Measurements from ENCODE around the gene CFAP57.
A peak's percentile ranks its signal among the peaks of the same experiment; 100 is the strongest.
"Not testable (repeated sequence)": the region's sequence is repeated elsewhere in the genome, so short reads cannot be mapped to it uniquely, and the experiment has no call there.

CFAP57 gene

DNA sequence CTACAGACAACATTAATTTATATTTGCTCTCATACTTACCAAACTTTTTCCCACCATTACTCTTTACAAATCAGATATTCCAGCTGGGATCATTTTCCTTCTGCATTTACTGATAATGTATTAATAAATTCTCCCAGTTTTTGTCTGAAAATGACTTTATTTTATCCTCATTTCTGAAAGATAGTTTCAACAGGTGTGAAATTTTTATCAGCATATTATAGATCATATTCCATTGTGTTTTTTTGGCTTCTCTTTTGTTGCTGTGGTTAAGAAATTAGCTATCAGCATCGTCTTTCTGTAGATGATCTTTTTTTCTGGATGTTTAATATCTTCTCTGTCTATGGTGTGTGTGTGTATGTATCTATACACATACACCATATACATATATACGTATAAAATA lies 2.7 kb downstream of the CFAP57 start:
- DNase-seq (ENCODE audit: low read depth) = no peak

- no peak for DNase-seq (ENCODE audit: low read depth)
These were observed 5.6 kb downstream of the CFAP57 start for GRCh38 chr1:43177691-43178090.

- DNase-seq (ENCODE audit: low read depth) = no peak
These were observed 12.3 kb downstream of the CFAP57 start for GRCh38 chr1:43184388-43184787.

- DNase-seq (ENCODE audit: low read depth) = no peak
These were observed 12.9 kb downstream of the CFAP57 start for GRCh38 chr1:43184995-43185394.

- DNase-seq (ENCODE audit: low read depth) = no peak
These were observed 16.0 kb downstream of the CFAP57 start for GRCh38 chr1:43188106-43188505.

DNA sequence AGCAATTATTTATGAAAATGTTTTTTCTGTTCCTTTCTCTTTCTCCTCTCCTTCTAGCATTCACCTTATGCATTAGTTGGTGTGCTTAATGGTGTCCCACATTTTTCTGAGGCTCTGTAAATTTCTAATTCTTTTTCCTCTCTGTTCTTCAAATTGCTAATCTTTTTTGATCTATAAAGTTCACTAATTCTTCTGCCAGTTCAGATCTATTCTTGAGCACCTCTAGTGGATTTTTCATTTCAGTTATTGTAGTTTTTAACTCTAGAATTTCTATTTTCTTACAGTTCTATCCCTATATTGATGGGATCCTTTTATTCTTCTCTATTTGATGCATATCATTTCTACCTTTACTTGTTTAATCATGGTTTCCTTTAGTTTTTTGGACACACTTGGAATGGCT lies 22.4 kb downstream of the CFAP57 start:
- no peak for DNase-seq (ENCODE audit: low read depth)

DNA sequence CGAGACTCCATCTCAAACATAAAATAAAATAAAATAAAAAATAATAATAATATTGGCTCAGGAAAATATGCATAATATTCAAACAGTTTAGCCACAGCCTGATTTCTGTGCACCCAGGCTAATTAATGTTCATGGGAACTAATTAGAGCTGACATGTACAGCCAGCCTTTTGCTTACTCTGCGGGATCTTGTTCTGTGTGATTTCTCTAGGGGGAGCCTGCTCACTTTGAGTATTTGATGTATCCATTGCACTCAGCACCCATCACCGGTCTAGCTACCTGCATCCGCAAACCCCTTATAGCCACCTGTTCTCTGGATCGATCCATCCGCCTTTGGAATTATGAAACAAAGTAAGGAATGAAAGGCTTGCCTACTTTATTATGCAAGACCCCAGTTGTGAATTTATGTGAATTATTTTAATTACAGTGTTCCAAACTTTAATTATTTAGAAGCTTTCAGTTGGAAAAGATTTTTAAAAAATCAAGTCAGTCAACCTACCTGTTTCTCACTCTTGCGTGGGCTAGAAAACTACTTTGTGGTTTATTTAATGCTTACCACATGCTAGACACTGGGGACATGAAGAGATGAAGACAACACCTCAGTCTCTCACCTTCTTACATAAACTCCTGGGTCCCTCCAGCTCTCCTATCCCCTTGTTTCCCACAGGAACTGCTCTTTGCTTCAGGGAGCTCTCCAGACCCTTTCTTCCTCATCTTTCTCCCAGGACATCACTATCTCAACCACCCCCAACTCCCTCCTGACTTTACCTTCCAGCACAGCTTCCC lies 25.4 kb downstream of the CFAP57 start:
- no peak for DNase-seq (ENCODE audit: low read depth)

DNA sequence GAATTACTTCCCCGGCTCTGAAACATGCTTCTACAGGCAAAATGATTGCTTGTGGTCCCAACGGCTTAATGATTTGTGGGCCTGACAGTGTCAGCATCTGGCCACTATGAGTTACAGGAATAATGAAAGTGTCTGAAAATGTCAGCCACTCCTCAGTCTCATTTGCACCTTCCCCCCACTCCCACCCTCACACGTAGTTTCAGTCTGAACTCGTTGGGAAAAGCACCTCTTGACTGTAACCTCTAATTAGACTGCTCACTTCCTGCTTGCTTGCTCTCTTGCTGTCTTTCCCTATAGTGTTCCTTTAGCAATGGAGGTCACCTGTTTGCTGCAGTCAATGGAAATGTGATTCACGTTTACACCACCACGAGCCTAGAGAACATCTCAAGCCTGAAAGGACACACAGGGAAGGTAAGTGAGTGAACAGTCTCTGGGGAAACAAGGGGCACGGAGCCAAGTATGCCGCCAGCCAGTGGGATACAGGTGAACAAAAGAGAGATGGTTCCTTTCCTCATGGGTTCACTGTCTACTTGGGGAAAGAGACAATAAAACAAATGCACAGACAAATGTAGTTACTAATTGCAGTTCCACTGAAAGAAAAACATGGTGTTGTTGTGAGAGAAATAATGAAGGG lies 27.1 kb downstream of the CFAP57 start:
- no peak for DNase-seq (ENCODE audit: low read depth)

DNA sequence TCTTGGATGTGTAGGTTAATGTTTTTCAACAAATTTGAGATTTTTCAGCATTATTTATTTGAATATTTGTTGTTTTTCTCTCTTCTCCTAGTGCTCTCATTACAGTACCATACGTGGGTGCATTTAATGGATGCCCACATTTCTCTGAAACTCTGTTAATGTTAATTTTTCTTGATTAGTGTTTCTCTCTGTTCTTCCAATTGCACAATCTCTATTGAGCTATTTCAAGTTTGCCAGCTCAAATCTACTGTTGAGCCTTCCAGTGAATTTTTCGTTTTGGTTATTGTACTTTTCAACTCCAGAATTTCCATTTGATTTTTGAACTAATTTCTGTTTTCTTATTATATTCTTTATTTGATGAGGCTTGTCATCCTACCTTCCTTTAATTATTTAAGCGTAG lies 31.7 kb downstream of the CFAP57 start:
- DNase-seq (ENCODE audit: low read depth) = no peak

DNA sequence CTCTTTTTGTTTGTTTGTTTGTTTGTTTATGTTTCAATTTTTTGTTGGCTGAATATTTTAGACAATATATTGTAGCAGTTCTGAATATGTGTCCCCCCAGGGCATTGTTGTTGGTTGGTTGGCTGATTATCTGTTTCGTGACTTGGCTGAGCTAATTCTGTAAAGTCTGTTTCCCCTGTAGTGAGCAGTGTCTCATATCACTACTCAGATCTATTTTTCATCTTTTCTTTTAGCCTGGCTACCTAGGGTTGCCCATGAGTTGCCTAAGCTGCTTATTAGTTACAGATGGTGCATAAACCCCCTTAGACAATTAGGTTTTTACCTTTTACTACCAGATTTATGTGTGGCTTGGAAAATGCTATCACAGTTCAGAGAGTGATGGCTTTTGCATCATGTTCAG lies 32.3 kb downstream of the CFAP57 start:
- DNase-seq (ENCODE audit: low read depth) = no peak

- DNase-seq (ENCODE audit: low read depth) = no peak
These were observed 33.5 kb downstream of the CFAP57 start for GRCh38 chr1:43205671-43206070.

DNA sequence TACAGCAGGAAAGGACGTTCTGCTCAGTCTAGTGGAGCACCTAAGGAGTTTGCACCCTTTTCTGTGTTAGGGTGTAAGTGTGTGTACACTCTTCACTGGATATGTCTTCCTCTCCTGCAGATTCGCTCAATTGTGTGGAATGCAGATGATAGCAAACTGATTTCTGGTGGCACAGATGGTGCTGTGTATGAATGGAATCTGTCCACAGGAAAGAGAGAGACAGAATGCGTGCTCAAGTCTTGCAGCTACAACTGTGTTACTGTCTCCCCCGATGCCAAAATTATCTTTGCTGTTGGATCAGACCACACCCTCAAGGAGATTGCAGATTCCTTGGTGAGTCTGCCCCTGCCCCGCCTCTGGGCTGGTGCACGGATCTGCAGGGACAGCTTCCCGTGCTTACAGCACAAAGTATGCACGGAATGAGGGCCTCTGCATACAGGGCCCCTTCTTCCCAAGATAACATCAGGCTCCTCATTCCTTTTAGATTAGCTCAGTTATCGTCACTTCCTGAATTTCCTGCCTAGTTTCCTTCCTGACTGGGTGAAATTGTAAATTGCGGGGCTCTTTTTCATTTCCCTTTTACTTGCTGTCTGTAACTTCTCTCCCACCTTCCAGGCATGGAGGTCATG lies 34.6 kb downstream of the CFAP57 start:
- peak; percentile 97 for DNase-seq (ENCODE audit: low read depth)

- DNase-seq (ENCODE audit: low read depth) = no peak
These were observed 35.2 kb downstream of the CFAP57 start for GRCh38 chr1:43207229-43207853.

DNA sequence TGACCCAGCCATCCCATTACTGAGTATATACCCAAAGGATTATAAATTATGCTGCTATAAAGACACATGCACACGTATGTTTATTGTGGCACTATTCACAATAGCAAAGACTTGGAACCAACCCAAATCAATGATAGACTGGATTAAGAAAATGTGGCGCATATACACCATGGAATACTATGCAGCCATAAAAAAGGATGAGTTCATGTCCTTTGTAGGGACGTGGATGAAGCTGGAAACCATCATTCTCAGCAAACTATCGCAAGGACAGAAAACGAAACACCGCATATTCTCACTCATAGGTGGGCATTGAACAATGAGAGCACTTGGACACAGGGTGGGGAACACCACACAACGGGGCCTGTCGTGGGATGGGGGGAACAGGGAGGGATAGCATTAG lies 36.1 kb downstream of the CFAP57 start:
- DNase-seq (ENCODE audit: low read depth) = not testable (repeated sequence)

DNA sequence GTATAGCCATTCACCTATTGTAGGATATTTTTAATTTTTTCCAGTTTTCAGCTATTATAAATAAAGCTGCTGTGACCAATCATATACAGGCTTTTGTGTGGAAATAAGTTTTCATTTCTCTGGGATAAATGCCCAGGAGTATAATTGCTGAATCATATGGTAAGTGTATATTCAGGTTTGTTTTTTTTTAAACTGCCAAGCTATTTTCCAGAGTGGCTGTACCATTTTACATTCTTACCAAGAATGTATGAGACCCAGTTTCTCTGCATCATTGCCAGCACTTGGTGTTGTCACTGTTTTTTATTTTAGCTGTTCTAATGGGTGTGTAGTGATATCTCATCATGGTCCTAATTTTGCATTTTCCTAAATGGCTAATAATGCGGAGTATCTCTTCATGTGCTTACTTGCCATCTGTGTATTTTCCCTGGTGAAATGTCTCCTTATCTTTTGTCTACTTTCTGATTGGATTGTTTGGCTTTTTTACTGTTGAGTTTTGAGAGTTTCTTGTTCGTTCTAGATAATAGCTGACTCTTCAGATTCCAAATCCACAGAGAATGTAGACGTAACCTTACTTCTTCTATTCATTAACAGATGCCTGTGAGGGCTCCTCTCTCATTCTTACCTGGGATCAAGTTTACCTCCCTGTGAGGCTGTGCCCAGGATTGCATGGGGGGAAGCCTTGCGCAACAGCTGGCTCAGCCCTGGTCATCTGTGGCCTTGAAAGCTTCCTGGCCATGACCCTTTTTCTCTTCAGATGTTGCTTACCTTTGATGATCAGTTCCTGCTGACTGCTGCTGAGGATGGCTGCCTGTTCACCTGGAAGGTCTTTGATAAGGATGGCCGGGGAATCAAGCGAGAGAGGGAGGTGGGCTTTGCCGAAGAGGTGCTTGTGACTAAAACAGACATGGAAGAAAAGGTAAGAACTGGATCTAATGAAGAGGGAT lies 42.6 kb downstream of the CFAP57 start:
- no peak for DNase-seq (ENCODE audit: low read depth)

GRCh38 chr1:43217747-43218146 lies 45.6 kb downstream of the CFAP57 start:
- DNase-seq (ENCODE audit: low read depth) = no peak

DNA sequence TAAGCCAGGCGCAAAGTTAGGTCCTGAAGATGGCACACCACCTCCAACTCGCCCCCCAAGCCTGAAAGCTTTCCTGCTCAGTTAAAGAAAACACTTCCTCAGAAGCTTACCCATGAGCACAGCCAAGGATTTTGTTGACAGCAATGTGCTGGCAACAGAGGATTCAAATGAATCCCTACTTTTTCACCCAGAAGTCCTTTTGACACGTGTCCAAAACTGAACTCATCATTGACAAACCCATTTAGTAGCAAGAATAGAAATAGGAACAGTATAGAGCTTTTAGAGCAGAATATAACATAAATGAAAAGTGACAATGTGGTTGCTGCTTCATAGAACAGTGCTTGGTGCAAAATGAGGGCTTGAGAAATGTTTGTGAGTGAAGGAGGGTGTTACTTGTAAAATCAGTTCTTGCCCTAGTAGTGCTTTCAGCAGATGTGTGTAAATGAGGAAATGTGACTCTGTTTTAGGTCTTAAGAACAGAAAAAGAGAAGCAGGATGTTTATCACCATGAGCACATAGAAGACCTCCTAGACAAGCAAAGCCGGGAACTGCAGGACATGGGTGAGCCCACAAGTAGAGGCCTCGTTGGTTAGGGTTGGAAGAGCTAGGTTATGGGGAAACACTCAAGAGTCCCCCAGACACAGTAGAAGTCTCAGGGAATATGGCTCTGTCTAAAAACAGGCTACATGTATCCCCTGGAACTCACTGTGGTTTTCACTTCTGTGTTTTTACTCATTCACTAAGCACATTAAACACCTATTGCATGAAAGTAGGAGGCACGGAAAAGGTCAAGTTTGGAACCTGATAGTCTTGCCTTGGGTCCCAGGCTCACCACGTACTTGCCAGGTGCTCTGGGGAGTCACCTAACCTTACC lies 49.0 kb downstream of the CFAP57 start:
- no peak for DNase-seq (ENCODE audit: low read depth)

- DNase-seq (ENCODE audit: low read depth) = no peak
These were observed 49.7 kb downstream of the CFAP57 start for GRCh38 chr1:43221797-43222196.

DNA sequence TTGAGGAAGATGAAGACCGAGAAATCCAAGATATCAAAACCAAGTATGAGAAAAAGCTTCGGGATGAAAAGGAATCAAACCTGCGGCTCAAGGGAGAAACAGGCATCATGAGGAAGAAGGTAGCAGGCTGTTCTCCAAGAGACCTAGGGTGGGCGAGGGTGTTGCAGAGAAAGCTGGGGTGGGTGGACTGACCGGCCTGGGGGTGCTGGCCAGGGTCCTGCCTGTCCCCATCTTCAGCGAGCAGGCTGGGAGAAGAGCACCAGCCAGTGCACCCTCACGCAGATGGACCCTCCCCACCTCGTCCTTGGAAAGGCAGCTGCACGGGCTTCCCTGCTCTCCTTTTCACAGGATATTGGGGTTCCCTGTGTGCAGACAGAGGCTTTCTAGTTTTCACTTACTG lies 50.7 kb downstream of the CFAP57 start:
- no peak for DNase-seq (ENCODE audit: low read depth)

DNA sequence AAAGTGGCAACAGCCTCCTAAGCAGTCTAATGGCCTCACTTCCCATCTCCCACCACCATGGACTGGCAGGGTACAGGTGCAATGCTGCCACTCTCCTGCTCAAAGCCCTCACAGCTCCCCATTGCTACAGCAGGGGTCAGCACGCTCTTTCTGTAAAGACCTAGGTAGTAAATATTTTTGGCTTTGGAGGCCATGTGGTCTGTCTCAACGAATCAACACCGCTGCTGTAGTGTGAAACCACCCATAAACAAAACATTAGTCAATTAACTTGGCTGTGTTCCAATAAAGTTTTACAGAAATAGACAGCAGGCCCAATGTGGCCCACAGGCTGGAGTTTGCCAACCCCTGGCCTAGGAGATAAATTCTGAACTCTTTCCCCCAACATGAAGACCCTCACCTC lies 53.0 kb downstream of the CFAP57 start:
- no peak for DNase-seq (ENCODE audit: low read depth)

Measured in GM04503 (cell line).